SKM-1 (cell line): ENCODE results near the gene SEMA4G.
"Not testable (repeated sequence)": the region's sequence is repeated elsewhere in the genome, so short reads cannot be mapped to it uniquely, and the experiment has no call there.

ENCODE experiments used
- DNase-seq: peaks from one replicate; lab custom pipeline; 2025; ENCODE audit not compliant: unreplicated experiment; lab: John Stamatoyannopoulos, UW

The SEMA4G gene

DNA sequence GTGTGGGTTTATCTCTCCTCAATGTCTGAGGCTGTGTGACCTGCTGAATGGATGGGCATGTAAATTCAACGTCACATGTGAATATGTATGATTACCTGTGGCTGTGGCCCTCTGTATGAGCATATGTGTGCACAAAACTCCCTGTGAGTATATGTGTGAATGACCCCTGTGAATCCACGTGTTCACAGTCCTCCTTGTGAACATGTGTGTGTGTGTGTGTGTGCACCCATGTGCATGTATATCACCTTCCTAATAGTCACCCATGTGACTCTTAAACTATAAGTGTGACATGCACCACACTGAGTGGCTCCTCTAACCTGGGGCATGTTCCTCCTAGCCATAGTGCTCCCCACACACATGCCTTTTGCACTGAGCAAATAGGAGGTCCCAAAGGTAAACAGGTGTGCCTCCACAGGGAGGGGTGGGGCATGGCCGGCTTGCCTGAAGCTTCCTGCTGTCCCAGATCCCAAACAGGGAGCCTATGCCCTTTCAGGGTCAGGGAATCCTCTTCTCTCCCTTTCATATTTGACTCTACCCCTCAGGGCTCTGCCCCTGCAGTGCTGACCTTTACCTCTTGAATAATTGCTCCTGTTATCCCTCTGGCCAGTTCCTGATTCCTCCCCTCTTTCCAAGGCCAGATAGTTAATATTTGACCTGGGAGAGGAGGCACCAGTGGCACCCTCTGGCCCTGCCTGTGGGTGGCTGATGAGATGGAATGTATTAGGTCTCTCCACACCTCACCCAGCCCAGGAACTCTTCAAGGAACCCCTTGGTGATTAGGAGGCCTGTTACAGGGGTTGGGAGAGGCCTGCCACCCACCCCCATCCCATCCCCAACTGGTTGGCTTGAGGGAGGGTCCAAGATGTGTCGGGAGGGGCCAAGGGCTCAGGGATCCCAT is 1.9 kb downstream of the SEMA4G start:
- DNase-seq, result no peak

DNA sequence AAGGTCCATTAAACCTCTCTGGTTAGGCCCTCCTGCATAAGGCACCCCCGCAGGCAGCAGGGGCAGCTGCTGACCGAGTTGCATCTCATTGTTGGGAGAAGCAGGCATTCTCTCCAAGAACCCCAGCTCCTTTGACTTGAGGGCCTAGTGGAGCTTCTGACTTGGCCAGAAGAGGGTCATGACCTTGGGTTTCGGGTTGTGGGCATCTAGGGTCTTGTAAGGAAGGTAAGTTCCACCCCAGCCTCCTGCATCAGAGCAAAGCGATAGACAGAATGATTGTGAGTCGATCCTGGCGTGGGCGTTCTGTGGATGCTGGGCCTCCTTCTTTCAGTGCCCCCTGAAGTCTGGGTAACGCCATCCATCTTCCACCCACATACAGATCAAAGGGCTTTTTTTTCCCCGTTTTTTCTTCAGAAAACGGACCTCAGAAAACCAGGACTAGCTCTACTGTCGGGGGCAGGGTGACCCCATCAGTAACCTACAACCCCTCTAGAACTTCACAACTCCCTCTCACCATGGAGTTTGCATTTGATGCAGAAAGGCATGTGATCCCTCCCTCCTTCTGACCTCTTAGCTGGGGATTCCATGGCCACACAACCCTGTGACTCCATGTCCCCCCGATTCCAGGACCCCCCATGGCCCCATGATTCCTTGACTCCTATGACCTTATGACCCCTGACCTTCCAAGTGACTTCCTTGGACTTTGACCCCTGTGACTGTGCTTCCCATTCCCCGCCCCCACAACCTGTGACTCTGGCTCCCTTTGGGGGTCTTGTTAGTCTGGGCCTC is 3.0 kb downstream of the SEMA4G start:
- DNase-seq, result no peak

DNA sequence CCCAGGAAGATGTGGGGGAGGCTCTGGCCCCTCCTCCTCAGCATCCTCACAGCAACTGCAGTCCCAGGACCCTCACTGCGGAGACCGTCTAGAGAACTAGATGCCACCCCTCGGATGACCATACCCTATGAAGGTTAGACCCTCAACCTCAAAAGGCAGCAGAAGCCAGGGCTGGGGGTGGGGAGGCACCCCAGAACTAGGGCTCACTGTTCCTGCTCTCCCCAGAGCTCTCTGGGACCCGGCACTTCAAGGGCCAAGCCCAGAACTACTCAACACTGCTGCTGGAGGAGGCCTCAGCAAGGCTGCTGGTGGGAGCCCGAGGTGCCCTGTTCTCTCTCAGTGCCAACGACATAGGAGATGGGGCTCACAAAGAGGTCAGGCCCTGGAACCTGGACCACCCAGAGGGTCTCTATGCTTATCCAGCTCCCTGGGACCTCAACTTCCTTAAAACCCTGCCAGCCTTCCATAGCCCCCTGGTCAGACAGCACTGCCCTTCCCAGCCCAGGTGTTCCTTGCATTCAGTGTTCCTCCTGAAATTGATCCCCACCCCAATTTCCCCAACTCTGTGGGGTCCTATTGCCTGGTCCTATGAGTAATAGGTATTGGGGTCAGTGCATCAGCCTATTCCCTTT is 3.7 kb downstream of the SEMA4G start:
- DNase-seq, result no peak

DNA sequence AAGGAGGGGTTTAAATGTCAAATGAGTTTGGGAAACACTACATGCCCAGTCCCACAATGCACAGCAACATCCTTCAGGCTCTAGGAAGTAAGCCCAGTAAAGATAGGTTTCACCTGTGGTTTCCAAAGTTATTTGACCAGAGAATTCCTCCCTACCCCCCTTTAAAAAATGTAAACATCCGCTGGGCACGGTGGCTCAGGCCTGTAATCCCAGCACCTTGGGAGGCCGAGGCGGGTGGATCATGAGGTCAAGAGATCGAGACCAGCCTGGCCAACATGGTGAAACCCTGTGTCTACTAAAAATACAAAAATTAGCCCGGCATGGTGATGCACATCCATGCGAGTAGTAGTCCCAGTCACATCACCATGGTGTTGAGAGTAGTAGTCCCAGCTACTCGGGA is 6.1 kb downstream of the SEMA4G start:
- not testable (repeated sequence) for DNase-seq

DNA sequence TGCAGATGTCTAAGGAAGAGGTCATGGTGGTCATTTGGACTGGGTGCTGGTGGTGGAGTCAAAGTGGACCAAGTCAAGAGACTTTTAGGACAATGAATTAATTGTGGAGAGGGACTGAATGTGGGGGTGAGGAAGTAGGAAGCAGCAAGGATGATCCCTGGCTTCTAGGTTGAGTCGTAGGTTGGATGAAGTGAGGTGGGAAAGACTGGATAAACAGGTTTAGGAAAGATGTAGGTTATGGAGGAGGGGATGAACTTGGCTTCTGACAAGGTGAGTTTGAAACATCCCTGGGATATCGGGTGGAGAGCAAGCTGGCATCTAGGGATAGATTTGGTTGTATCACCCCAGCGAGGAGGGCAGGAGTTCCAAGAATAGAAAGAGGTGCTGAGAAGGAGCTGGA is 7.6 kb downstream of the SEMA4G start:
- DNase-seq, result no peak

DNA sequence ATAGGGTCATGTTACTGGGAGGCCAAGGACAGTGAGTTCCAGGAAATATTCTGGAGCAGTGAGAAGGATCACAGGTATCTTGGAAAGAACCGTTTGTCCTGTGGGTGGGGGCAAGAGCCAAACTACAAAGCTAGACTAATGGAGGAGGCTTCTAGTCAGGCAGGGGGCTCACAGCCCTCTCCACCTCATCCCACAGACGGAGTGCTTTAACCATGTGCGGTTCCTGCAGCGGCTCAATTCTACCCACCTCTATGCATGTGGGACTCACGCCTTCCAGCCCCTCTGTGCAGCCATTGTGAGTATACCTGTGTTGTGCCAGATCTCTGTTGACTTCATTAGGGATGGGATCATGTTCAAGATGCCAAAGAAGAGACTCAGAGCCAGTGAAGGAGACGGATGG is 8.1 kb downstream of the SEMA4G start:
- no peak for DNase-seq

DNA sequence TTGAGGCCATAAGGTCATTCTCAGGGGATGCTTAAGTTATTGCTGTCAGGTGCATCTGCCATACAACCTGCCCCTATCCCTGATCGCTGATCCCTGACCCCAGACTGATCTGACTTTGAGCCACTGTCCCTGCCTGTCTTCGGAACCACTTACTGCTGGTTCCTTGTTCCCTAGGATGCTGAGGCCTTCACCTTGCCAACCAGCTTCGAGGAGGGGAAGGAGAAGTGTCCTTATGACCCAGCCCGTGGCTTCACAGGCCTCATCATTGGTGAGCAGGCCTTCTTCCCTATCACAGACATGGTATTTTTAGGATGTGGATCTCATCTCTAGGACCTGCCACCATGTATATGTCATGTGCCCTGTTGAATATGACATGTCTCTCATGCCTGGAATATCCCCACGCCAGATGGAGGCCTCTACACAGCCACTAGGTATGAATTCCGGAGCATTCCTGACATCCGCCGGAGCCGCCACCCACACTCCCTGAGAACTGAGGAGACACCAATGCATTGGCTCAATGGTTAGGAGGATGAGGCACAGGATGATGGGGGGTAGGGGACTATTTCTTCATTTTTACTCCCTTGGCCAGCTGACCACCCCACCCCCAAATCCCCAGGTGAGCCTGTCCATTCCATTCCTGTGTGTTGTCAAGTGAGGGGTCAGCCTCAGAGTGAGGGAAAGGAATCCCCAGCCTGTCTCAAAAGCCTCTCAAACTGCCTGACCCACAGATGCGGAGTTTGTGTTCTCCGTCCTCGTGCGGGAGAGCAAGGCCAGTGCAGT is 9.0 kb downstream of the SEMA4G start:
- DNase-seq, result no peak

DNA sequence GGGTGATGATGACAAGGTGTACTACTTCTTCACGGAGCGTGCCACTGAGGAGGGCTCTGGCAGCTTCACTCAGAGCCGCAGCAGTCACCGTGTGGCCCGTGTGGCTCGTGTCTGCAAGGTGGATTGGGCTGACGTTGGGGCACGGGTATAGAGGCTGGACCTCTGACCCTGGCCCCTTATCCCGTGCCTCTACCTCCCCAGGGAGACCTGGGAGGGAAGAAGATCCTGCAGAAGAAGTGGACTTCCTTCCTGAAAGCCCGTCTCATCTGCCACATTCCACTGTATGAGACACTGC is 9.5 kb downstream of the SEMA4G start:
- no peak for DNase-seq

DNA sequence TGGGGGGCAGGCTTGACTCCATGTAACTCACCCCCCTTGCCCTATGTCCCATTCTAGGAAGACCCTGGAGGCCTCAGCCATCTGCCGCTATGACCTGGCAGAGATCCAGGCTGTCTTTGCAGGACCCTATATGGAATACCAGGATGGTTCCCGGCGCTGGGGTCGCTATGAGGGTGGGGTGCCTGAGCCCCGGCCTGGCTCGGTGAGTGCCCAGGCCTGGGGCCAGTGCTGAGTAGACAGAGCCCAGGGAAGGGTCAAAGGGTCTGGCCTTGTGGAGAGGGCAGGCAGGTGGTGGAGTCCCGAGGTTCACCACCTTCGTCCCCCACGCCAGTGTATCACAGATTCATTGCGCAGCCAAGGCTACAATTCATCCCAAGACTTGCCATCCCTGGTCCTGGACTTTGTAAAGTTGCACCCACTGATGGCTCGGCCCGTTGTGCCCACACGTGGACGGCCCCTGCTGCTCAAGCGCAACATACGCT is 10.5 kb downstream of the SEMA4G start:
- no peak for DNase-seq

DNA sequence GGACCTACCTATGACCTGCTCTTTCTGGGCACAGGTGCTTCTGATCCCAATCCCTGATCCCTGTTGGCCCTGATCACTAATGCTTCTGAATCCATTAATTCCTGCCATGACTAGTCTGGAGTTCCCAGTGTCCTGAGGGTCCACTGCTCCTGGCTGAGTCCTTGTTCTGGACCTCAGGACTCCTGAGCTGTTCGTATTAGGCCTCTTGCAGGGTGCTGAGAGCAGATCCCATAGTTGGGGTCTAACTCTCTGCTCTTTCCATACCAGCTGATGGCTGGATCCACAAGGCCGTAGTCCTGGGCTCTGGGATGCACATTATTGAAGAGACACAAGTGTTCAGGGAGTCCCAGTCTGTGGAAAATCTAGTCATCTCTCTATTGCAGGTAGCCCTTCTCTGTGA is 11.0 kb downstream of the SEMA4G start:
- DNase-seq, result no peak

DNA sequence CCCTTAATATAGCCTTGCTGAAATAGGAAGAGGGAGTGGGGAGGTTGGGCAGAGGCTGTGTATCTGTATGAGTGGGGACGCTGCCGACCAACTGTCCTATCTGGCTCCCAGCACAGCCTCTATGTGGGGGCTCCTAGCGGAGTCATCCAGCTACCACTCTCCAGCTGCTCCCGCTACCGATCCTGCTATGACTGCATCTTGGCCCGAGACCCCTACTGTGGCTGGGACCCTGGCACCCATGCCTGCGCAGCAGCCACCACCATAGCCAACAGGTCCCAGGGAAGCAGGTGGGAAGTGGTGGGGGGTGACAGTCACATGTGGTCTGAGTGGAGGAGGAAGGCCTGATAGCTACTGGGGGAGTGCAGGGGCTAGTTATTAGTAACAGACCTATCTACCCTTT is 11.4 kb downstream of the SEMA4G start:
- DNase-seq, result no peak

DNA sequence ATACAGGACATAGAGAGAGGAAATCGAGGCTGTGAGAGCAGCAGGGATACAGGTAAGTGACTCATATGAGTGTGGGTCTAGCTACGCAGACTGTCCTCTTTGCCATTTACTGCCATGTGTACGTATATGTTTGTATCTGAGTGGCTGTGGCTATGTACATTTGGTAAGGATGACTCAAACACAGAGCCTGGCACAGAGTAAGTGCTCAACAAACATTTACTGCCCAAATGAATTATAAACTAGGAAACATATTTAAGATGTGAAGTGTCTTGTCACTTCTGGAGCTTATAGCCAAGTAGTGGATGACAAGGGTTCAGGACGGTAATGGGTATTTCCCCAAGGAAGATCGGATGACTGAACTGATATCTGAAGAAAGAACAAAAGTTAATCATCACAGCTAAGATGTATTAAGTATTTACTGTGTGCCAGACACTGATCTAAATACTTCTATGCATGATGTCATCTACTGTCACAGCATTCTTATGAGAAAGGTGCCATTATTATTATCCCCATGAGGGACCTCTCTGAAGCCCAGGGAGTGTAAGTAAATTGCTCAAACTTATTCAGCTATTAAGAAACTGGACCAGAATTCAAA is 12.0 kb downstream of the SEMA4G start:
- no peak for DNase-seq

DNA sequence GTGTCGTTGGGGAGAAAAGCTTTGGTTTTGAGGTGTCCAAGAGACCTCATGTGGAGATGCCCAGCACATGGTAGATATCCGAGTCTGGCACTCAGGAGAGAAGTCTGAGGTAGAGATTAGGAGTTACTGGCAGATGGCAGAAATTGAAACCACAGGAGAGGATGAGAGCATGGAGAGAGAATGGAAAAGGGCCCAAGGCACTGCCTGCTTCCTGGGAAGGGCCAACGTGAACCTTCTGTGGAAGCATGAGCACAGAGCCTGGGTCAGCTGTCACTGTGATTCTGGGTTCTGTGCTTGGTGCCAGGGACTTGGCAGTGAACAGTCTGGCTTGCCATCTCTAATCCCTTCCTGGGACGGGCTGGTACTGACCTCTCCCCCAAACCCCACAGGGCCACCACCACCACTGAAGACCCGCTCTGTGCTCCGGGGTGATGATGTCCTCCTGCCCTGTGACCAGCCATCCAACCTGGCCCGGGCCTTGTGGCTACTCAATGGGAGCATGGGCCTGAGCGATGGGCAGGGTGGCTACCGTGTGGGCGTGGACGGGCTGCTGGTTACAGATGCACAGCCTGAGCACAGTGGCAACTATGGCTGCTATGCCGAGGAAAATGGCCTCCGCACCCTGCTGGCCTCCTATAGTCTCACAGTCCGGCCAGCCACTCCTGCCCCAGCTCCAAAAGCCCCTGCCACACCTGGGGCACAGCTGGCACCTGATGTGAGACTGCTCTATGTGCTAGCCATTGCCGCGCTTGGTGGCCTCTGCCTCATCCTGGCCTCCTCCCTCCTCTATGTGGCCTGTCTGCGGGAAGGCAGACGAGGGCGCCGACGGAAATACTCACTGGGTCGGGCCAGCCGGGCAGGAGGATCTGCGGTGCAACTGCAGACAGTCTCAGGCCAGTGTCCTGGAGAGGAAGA is 13.9 kb downstream of the SEMA4G start:
- no peak for DNase-seq

DNA sequence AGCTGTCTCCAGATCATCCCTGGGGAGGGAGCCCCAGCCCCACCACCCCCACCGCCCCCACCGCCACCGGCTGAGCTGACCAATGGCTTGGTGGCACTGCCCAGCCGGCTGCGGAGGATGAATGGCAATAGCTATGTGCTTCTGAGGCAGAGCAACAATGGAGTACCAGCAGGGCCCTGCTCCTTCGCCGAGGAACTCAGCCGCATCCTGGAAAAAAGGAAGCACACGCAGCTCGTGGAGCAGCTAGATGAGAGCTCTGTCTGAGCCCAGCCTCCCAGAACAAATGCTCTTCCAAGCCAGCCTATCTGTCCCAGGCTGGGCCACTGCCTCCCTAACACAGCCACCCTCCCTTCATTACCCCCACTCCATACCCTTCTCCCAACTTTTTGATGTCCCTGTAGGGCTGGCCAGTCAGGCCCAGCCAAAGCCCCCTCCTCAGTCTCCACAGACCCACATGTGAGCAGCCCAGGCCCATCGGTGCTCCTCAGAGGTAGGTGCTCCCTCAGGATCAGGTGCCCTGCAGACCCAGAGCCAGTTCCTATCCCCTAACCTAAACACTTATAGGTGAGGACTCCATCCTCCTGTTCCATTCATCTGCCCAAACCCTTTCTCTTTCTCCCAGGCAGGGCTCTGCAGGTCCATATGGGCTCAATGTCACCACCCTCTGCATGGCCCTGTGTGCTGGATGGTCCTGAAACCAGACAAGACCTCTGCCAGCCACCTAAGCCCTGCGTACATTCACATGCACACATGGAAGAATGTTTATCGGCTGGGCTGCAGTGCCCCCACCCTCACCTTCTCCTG is 14.8 kb downstream of the SEMA4G start:
- no peak for DNase-seq

DNA sequence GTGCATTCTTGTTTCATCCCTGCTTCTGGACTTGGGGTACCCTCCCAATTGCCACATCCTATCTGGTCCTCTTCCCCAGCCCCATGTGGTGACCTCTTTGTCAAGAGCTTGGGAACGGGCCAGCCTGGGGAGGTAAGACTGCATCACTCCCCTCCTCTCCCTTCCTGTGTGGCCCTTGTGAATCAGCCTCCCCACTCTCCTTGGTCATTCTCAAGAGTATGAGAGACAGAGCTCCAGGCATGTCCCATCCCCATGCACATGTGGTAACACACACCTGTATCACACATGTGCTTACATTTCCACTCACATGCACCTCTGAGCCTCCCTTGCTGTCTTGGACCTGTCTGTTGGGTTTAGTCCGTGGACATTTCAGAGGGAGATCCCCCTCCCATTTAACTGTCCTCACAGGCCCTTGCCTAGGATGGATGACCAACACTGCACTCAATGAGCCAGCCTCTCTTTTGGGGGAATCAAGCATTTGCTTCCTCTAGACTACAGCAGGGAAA is 15.4 kb downstream of the SEMA4G start:
- DNase-seq, result no peak

DNA sequence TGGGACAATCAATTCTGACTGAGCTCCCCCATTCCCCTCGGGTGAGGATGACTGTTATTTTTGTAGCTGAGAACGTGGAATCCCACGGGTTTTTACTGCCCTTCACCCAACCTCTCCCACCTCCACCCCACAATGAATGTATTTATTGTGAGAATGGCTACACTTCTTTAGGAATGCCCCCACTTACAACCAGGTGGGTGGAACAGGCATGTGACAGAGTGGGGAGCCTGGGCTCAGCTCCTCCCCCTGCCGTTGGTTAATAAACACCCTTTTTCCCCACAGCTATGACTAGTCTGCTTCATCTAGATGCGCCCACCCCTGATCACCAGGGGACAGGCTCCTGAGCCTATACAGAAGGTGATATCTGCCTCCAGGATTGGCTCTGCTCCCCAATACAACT is 16.0 kb downstream of the SEMA4G start:
- no peak for DNase-seq

DNA sequence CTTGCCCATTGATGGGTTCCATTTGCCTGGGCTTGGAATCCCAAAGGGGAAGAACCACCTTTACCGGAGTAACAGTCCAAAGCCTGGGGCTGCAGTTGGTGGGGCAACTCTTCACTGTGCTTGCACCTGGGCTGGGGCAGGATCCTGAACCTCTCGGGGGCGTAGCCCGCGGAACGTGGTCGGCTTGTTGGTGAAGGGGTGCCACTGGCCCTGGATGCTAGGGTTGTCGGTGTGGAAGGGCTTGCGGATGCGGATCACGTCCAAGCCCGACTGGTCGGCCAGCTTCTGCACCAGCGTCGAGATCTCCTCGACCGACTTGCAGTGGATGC is 17.3 kb downstream of the SEMA4G start:
- no peak for DNase-seq

DNA sequence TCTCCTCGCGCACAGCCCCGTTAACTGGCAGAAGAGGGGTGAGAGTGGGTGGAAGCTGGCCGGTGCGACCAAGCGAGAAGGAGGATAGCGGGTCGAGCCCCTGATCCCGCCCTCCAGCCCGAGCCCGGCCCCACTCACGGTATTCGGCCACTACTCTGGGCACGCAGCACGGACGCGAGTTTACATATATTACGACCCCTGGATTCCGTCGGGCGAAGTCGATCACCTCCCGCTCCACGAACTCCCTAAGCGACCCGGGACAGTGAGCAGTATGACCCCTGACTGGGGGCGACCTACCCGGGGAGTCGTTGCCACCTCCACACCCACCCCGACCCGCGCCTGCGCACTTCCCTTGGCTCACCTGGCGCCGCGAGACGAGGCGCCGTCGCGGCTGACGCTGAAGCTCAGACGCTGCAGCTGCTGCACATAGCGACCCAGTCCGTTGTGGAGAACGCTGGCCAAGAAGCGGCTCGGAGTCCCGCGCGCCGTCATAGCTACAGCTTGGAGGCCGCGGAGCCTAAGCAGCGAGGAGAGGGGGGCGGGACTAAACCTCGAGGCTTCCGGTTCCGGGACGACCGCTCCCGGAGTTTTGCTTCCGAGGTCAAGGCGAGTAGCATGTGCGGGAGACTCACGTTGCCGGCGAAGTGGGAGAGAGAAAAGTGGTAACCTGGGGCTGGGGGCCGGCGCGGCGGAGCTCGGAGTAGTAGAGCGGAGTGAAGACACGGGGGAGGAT is 17.8 kb downstream of the SEMA4G start, which contains the start of the genes MRPL43 and TWNK:
MRPL43 (minus strand) TSS at position 546 of the 733 bp plus-strand sequence; CDS start at position 492, 54 bp downstream.
TWNK (plus strand) TSS at position 592 of the 733 bp plus-strand sequence. CDS start 668 bp downstream, outside the sequence.
- peak; percentile 72 for DNase-seq
